GM12872 (cell line): ENCODE data around the gene PRR20G.

Experiments used
- CTCF ChIP-seq: IDR thresholded peaks from 3 replicates; pipeline ENCODE4 v1.5.1; 2011; ENCODE audit warnings: low read depth, mild to moderate bottlenecking, low read length, moderate library complexity; ENCODE audit not compliant: insufficient read depth

The PRR20G gene

DNA sequence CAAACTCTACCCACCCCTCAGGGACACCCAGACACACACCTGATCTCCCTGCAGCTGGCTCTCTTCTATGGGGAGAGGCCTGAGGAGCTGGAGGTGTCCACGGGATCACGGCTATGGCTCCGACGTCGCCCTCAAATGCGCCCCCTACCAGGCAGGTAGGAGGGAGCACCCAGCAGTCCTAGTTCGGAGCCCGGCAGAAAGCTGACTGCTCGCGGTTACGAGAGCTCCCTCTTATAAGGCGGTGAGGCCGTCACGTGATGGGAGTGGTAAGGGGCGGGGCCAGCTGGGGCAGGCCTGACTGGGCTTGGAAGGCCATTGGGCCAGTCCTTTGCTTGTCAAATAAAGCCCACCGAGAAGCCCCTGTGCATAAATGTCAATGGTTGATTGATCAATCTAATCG lies at the start of gene PRR20G:
Gene PRR20G (minus strand): TSS at position 207 of the 400 bp plus-strand sequence. CDS start 681 bp downstream, outside the sequence.
- TF ChIP-seq CTCF, result no peak

GRCh38 chr3:127337001-127337400 lies 49.2 kb upstream of the PRR20G start:
- no peak for TF ChIP-seq CTCF

DNA sequence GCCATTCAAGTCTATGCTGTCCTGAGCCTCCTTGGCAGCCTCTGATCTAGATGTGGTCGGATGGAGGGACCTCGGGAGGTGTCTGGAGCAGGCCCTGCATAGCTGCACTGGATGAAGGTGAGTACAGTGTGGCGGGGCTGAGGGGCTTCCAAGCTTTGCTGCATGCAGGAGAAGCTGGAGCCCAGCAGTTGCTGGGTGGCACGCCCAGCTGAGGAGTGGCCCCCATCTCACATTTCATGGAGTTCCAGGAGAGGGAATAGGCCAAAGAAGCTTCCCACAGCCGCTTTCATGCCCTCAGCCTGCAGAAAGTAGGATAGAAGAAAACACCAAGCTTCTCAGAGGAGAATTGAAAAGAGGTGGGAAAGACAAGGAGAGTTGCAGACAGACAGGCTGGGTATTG lies 48.3 kb upstream of the PRR20G start:
- TF ChIP-seq CTCF, result no peak

- no peak for TF ChIP-seq CTCF
Measured at GRCh38 chr3:127330385-127330784, 42.5 kb upstream of the PRR20G start.

DNA sequence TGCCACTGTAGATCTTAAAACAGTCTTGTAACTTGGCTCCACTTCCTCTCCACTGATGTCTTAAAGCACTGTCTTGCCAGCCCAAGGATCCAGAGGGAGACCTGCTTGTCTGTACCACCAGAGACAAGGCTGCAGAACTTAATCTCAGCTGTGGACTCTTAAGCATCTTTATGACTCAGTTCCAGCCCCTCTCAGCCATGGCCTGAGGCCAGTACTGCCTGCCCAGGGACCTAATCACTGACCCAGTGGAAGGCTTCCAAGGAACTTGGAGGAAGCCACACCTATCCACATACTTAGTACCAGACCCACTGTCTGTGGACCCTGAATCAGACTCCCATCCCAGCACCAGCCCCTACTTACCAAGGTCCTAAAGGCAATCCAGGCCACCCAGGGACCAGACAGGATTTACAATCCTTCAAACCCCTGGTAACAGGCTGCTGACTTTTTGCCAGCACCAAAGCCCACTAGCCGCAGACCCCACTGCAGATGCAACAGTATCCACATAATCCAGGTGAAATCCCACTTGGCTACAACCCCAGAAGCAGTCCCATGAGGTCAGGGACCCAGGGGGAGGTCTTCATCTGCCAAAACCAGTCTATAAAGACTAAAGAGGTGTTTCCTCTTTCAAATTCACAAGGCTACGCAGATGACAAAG lies 41.9 kb upstream of the PRR20G start:
- TF ChIP-seq CTCF, result no peak

GRCh38 chr3:127328421-127328820 lies 40.6 kb upstream of the PRR20G start:
- TF ChIP-seq CTCF, result no peak

DNA sequence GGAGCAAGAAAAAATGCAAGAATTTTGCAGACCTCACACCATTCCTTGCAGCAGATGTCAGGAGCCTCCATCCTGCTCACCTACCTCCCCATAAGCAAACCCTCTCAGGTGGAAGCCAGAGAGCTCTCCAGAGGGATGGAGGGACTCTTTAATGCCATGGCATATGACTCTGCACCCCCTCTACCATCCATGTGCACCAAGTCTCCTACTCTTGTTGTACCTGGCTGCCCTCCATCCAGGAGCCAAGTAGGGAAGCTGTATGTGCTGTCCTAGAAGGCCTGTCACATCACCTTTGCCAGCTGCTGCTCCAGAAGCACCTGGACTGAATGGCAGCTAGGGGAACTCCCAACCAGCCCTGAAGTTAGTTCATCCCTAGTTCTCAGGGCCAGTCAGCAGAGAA lies 38.5 kb upstream of the PRR20G start:
- TF ChIP-seq CTCF, result no peak
